Parathyroid adenoma (tissue), 2 donors: Measurements from ENCODE around the gene PTPRN.

ENCODE experiments used
- H2AFZ ChIP-seq: fragments of 300-600 bp; sonication (generic); one replicate; pipeline ENCODE4 v1.7.0; 2017; ENCODE audit warnings: antibody characterized with exemption, mild to moderate bottlenecking
- H3K27ac ChIP-seq: fragments of 300-600 bp; sonication (generic); one replicate; pipeline ENCODE4 v1.7.0; 2017
- H3K27me3 ChIP-seq: fragments of 300-600 bp; sonication (generic); one replicate; pipeline ENCODE4 v1.7.0; 2017; ENCODE audit warnings: low read length; ENCODE audit not compliant: control insufficient read depth, insufficient read depth
- H3K36me3 ChIP-seq: fragments of 300-600 bp; sonication (generic); one replicate; pipeline ENCODE4 v1.7.0; 2017; ENCODE audit warnings: low read length; ENCODE audit not compliant: control insufficient read depth, insufficient read depth
- H3K4me1 ChIP-seq: fragments of 300-600 bp; sonication (generic); one replicate; pipeline ENCODE4 v1.7.0; 2017; ENCODE audit warnings: control low read depth
- H3K4me2 ChIP-seq: fragments of 300-600 bp; sonication (generic); one replicate; pipeline ENCODE4 v1.7.0; 2017; ENCODE audit warnings: low read length
- H3K4me3 ChIP-seq: fragments of 300-600 bp; sonication (generic); one replicate; pipeline ENCODE4 v1.7.0; 2017; ENCODE audit warnings: low read depth, low read length
- H3K79me2 ChIP-seq: fragments of 300-600 bp; sonication (generic); one replicate; pipeline ENCODE4 v1.7.0; 2017; ENCODE audit warnings: control low read depth
- H3K9ac ChIP-seq: fragments of 300-600 bp; sonication (generic); one replicate; pipeline ENCODE4 v1.7.0; 2017; ENCODE audit warnings: mild to moderate bottlenecking
- H3K9me3 ChIP-seq: fragments of 300-600 bp; sonication (generic); one replicate; pipeline ENCODE4 v1.7.0; 2017; ENCODE audit warnings: low read length; ENCODE audit not compliant: control insufficient read depth
- TF ChIP-seq, protein P1 (sequence below): fragments of 300-600 bp; sonication (generic); IDR thresholded peaks from one replicate; pipeline ENCODE4 v1.7.0; 2017; ENCODE audit warnings: antibody characterized with exemption, mild to moderate bottlenecking
- donor health status: primary hyperparathyroidism.

The PTPRN gene

GRCh38 chr2:219296631-219297391, 12.4 kb downstream of the PTPRN start:
- Histone ChIP-seq H2AFZ (no peak overlapping the region), H3K27me3 (no peaks in the 10 kb centered on the region), H3K9me3 (no peaks in the 10 kb centered on the region), H3K27ac (no peak overlapping the region), H3K79me2 (peaks cover 2% of the 10 kb centered on the region), H3K4me3 (no peak overlapping the region), H3K4me1 (peaks cover 6% of the 10 kb centered on the region), H3K36me3 (no peaks in the 10 kb centered on the region), H3K9ac (no peak overlapping the region), H3K4me2 (no peak overlapping the region)
- TF ChIP-seq, protein P1, sequence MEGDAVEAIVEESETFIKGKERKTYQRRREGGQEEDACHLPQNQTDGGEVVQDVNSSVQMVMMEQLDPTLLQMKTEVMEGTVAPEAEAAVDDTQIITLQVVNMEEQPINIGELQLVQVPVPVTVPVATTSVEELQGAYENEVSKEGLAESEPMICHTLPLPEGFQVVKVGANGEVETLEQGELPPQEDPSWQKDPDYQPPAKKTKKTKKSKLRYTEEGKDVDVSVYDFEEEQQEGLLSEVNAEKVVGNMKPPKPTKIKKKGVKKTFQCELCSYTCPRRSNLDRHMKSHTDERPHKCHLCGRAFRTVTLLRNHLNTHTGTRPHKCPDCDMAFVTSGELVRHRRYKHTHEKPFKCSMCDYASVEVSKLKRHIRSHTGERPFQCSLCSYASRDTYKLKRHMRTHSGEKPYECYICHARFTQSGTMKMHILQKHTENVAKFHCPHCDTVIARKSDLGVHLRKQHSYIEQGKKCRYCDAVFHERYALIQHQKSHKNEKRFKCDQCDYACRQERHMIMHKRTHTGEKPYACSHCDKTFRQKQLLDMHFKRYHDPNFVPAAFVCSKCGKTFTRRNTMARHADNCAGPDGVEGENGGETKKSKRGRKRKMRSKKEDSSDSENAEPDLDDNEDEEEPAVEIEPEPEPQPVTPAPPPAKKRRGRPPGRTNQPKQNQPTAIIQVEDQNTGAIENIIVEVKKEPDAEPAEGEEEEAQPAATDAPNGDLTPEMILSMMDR, result no peak

DNA sequence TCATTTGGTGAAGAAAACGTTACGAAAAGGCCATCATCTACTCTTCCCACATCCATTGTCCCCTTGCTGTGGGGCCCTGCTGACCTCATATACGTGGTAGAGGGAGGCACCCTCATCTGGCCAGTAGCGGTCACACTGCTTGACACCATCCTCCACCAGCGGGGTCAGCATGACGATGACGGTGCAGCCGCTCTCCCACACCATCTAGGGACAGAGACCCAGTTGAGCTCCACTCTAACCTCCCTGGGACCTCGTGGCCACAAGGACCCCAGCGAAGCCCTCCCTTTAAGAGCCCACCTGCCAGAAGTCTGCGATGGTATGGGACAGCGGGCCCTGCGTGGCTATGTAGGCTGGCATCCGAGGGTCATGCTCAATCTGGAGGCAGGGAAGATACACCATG, 13.1 kb downstream of the PTPRN start:
- H3K79me2 ChIP-seq, result peaks cover 2% of the 10 kb centered on the region
- no peak overlapping the region for H3K4me3 ChIP-seq
- H3K27ac ChIP-seq, result no peak overlapping the region
- H3K36me3 ChIP-seq, result no peaks in the 10 kb centered on the region
- no peak overlapping the region for H3K9ac ChIP-seq
- peaks cover 6% of the 10 kb centered on the region for H3K4me1 ChIP-seq
- H3K27me3 ChIP-seq, result no peaks in the 10 kb centered on the region
- H3K4me2 ChIP-seq, result no peak overlapping the region
- no peak overlapping the region for H2AFZ ChIP-seq
- H3K9me3 ChIP-seq, result no peaks in the 10 kb centered on the region
- TF ChIP-seq, protein P1, result no peak

GRCh38 chr2:219294356-219295351, 14.5 kb downstream of the PTPRN start:
- Histone ChIP-seq H3K9me3 (no peaks in the 10 kb centered on the region), H2AFZ (peak overlapping the region; percentile 79), H3K4me3 (peak overlapping the region; percentile 52), H3K4me1 (peaks cover 6% of the 10 kb centered on the region), H3K36me3 (no peaks in the 10 kb centered on the region), H3K27ac (peak overlapping the region; percentile 5), H3K4me2 (peak overlapping the region; percentile 68), H3K27me3 (no peaks in the 10 kb centered on the region), H3K9ac (no peak overlapping the region), H3K79me2 (peaks cover 2% of the 10 kb centered on the region)
- TF ChIP-seq, protein P1, result peak; percentile 99

GRCh38 chr2:219293736-219294231, 15.4 kb downstream of the PTPRN start:
- Histone ChIP-seq H3K79me2 (peaks cover 2% of the 10 kb centered on the region), H3K9me3 (no peaks in the 10 kb centered on the region), H2AFZ (no peak overlapping the region), H3K9ac (no peak overlapping the region), H3K27me3 (no peaks in the 10 kb centered on the region), H3K4me1 (peaks cover 6% of the 10 kb centered on the region), H3K36me3 (no peaks in the 10 kb centered on the region), H3K4me2 (no peak overlapping the region), H3K27ac (no peak overlapping the region), H3K4me3 (no peak overlapping the region)
- TF ChIP-seq, protein P1, result no peak
